HG03103 (cell line): Measurements from ENCODE around the gene TMA7.
"Not testable (repeated sequence)": the region's sequence is repeated elsewhere in the genome, so short reads cannot be mapped to it uniquely, and the experiment has no call there.

Experiments
- ATAC-seq: cut with Tn5 transposase; IDR thresholded peaks from one replicate; pipeline ENCODE4 v1.9.1; 2021; ENCODE audit warnings: low read depth; ENCODE audit not compliant: unreplicated experiment

The TMA7 gene

DNA sequence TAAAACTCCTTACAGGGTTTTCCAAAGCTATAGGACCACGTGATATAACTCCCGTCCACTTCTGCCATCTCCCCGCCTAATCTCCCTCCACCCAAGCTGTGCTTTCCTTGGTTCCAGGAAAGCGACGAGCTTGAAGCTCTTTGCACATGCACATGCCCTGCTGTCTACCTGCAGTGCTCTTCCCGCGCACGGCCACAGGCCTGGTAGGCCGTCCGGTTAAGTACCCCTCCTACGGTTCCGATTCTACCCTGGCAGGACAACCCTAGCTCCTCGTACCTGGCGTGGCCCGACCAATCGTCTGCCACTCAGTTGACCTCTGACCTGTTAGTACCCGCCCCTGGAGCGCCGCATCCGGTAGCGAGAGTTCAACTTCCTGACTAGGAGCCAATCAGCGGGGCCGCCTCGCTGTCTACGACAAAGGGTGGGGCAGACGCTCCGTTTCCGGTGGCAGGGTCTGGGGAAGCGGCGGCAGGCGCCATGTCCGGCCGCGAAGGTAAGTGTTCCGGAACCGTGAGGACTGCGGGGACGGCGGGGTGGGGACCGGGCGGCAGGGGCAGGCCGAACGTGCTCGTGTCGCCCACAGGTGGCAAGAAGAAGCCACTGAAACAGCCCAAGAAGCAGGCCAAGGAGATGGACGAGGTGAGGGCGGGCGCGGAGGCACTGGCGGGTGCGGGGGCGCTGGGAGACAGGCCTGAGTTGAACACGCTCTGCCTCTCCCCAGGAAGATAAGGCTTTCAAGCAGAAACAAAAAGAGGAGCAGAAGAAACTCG lies at the start of gene TMA7, which contains the start of gene CCDC51:
Gene TMA7, plus strand, starts transcription at position 438 of the 770 bp plus-strand sequence. Its CDS starts 40 bp downstream, at position 478.
Gene CCDC51, minus strand, starts transcription at position 300 of the 770 bp plus-strand sequence. CDS start 4,991 bp downstream, outside the sequence.
- peak; percentile 91 for ATAC-seq

DNA sequence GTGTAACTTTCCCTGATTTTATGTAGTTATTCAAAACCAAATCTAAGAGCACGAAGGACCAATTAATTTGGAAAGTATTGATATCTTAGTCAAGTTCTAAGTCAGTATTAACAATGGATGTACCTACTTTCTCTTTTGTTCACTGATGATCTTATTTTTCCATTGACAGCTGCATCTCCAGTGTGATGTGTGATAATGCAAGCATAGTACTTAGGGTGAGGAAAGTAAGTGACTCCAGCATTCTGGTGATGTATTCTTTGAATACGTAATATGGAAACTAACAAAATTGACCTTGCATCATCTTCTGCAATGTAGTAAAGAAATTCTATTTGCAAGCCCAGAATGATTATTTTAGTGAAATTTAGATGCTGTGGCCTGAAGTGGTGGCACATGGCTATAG lies 45.7 kb upstream of the TMA7 start:
- no peak for ATAC-seq

DNA sequence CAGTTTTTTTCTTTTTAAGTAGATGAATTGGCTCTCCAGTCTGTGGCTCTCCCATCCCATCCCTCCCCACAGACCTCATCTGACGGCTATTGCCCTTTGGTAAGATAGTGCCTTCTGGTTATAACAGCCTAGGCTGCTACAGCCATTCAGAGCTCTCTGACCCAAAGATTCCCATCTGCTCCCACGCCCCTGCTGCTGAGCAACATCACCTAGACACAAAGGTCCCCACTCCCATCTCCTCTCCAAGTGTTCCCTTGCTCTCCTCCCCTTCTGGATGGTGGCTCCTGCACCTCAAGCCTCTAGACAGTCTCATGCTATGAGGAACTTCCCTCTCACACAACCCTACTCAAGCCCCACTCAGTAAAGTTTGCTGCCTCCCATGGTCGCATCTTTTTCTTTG lies 44.3 kb upstream of the TMA7 start:
- no peak for ATAC-seq

DNA sequence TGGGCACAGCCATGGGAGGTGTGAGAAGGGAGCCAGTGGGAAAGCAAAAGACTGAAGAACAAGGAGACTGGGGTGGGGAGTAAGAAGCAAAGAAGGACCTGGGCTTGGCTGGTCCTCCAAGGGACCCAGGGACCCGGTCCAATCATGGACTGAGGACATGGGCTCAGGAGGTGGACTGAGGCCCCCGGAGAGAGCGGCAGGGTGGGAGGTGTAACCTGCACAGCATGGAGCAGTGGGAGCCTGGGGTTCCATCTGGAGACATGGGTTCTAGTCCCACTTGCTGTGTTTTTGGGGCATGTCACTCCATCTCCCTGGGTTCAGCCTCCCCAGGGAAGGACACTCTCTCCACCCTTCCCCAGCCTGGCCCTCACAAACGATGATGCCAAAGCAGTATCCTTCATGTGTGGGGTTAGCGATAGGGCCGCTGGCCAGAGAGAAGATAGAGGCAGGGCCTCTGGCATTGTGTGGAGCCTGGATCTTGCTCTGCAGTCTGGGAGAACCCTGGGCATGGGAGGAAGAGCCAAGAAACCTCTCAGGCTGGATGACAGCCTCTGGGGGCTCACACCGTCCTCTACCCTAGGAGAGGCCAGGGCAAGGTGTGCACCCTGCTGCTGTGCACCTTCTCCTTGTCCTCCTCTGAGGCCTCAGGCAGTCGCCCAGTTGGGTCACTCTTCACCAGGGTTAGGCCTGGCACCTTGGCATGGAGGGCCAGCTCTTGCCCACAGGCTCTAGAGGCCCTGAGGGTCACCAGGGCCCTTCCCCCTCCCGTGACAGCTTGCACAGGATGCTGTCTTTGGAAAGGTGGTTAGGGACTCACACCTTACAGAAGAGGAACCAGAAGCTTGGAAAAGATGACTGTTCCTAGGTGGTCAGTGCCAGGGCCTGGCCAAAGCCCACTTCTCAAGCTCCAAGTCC lies 42.0 kb upstream of the TMA7 start:
- no peak for ATAC-seq

DNA sequence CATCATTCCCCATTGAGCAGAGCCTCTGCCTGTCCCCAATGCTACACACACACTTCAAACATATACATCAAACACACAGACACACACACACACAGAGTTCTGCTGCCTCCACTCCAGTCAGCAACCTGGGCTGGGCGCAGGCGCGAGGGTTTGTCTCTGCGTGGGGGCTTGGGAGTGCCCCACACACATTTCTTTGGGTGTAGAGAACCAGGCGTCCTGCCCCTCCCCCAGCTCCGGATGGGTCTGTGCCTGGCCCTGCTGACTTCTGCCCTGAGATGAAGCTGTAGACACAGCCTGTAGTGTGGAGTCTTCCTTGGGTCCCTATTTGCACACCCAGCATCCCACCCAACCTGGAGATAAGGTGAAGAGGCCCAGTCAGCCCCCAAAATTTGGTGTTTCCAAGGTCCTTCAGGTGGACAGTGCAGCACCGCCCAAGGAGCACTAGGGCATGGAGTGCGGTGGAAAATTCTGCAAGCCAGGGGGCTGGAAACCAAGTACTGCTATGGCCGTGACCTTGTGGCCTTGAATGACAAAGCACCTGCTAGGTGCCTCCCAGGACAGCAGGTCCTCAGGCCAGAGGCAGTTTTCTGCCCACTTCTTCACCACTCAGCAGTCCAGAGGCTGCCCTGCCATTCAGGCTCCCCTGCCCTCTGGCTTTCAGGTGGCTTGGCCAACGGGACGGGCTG lies 41.2 kb upstream of the TMA7 start:
- no peak for ATAC-seq

DNA sequence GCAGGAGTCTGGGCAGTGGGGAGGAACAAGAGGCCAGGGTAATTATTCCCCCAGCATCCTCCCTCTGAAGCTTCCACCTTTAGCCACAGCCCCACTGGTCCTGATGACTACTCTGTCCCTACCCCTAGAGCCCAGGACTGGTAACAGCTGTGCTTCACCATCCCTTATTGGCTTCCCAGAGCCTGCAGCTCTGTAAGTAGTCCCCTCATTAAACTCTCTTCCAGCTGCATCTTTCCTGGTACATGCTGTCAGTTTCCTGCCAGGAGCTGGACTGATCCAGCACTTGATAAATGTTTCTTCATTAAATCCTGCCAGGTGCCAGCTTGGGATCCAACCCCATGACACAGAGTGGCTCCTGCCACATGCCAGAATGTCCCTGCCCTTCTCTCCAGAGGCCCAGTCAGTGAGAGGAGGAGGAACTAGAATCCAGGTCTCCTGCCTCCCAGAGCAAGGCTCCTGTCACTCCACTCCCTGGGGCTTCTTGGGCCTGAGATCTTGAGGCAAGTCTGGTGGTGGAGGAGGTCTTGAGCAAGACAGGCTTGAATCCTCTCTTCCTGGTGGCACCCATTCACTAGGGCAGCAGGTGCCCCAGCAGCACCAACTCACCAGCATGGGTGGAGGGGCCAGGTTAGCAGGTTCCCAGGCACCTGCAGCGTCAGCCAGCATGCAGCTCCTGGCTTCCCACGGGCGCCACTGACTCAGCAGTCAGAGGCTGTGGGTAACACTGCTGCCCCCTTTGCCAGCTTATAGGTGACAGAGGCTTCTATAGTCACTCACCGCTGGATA lies 40.5 kb upstream of the TMA7 start:
- no peak for ATAC-seq

DNA sequence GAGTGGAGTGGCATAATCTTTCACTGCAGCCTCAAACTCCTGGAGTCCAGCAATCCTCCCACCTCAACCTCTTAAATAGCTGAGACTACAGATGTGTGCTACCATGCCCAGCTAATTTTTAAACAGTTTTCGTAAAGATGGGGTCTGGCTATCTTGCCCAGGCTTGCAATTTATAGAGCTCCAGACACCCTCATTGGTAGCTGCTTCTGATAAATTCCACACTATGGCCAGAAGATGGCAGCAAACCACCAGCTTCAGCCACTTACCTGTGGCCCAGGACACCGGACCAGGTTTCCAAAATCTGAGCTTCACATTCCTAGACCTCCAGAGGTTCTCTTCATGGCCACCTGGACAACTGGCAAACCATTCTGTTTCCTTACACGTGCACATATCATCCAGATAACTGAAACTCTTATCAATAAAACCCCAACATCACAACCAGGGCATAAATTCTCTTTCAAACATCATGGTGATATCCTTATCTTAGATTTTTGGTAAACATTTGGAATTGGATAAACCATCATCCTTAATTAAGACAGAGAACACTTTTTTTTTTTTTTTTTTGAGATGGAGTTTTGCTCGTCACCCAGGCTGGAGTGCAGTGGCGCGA lies 39.1 kb upstream of the TMA7 start:
- no peak for ATAC-seq

DNA sequence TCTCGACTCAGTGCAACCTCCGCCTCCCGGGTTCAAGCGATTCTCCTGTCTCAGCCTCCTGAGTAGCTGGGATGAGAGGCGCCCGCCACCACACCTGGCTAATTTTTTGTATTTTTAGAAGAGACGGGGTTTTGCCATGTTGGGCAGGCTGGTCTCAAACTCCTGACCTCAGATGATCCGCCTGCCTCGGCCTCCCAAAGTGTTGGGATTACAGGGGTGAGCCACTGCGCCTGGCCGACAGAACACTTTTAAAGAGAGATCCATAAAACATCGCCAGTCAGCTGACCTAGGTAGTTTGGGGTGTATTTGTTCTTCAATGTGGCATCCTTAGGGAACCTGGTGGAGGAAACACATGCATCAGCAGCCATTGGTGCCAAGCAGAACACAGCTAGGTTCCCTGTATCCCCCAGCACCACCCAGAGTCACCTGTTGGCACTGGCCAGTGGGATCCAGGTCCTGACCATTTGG lies 38.6 kb upstream of the TMA7 start:
- ATAC-seq = not testable (repeated sequence)

DNA sequence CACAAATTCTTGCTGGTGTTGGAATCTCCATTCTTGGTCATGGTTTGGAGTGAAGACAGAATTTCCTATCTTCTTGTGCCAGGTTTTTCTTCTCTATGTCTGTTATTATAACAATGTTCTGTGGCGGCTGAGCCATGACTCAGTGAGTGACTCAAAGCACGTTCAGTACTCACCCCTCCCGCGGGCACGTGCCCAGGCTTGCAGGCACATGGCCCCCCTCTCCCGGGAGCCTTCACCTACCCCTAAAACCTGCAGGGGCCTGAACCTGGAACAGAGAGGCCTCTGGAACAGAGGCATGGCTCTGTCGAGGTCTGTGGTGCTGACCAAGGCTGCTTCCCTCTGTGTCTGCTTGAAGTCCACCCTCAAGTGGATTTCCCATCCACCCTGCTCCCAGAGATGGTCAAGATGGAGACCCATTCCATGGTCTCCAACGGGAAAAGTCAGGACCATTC lies 37.8 kb upstream of the TMA7 start:
- ATAC-seq = no peak

DNA sequence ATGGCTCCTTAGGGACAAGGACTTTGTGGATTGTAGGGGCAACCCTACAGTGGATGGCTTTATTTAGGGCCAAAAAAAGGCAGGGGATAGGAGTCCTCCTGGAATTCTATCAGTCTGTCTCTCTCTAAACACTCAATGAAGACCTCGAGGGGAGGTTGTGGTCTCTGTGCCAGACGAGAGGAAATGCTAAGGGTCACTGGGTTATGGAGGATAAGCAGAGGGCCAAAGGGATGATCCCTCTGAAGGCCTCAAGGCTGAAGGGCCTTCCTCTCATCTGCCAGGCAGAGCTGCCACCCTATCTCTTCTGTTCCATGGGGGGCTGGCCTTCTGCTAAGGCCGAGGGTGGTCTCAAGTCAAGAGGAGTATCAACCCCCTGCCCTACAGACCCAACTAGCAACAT lies 37.1 kb upstream of the TMA7 start:
- ATAC-seq = no peak

DNA sequence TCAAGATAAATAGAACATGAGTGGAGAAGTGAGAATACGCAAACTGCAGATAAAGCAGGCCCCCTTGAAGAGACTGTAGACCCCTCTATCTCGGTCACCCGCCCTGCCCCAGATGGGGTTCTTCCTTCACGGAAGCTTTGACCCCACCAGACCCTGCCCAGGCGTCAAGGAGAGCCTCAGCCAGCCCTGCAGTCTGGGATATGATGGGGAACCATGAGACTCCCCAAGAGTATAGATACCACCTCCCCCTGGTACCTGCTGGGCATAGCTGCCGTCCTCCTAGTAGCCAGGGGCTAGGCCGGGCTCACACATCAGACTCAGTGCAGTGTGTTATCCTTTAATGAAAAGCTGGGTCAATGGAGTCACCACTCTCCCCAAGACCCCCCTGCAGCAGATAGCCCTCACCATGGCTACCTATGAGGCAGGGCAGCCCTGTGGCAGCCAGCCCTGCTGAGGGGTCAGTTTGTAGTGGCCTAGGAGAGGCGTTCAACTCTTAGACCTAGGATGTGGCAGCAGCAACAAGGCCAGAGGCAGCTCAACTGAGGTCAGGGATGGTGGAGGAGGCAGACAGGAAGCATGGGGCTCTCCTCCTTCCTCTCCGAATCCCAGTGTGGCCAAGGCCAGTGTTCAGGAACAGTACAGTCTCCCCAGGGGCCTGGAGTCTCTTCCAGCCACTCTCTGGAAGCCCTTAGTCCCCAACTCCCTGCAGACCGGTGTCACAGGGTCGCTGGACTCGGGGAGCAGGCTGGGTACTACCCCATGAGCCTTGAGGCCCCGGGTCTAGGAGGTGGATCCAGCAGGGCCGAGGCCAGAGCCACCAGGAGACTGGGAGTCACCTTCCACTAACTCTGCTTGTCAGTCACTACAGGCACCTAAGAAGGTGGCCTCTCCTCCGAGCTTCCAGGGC lies 36.3 kb upstream of the TMA7 start:
- no peak for ATAC-seq

DNA sequence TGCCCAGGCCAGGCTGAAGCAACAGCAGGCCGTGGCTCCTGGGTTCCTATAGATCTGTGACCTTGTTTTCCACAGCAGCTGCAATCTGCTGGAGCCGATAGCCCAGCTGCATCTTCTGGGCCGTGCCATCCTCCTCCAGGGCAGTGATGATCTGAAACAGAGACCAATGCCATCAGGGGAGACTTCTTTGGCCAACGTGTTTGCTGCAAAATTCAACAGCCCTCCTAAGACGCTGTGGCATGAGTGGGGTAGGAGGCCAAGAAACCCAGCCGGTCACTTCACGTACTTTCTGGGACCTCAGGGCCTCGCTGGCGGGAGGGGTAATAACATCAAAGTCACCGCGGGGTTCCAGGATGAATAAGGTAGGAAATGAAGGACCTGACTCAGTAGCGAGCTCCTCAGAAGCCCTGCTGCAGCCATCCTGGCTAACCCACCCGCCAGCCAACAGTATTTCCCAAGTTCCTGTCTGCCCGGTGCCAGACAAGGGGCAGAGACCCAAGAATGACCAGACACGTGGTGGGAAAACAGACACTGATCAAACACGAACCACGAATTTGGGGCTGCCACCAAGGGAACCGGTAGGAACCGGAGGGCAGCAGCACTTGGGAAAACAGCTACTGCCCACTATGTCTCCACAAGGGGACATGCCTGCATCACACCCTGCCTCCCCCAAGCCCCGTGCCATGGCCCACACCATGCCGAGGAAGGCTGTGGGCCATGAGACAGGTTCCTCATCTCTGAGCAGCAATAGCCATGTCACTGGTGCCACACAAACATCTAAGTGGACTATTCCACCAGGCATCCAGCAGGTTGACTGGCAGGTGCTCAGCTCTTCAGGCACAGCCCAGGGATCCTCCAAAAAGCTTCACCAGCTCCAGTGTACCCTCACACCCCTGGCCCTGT lies 35.4 kb upstream of the TMA7 start:
- no peak for ATAC-seq

DNA sequence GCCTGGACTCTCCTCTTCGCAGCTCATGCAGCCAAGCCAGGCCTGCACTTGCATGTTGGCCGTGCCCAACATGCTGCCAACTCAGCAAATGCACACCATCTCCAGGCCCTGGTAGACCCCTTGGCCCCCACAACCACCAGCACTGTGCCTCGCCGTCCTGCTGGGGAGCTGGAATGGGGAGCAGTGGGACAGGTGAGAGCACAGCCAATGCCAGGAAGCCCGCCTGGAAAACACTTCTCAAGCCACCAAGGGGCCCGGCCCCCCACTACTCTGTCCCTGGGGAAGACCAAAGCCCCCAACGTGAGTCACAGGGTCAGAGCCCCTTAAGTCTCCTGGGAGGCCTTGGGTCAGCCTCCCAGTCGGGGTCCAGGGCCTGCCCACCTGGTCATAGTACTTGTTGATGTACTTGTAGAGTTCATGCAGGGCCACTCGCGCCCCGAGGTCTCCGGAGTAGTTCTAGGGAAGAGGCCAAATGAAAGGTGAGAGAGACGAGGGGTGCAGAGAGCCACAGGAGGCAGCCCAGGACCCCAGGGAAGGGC lies 34.6 kb upstream of the TMA7 start:
- ATAC-seq = no peak

DNA sequence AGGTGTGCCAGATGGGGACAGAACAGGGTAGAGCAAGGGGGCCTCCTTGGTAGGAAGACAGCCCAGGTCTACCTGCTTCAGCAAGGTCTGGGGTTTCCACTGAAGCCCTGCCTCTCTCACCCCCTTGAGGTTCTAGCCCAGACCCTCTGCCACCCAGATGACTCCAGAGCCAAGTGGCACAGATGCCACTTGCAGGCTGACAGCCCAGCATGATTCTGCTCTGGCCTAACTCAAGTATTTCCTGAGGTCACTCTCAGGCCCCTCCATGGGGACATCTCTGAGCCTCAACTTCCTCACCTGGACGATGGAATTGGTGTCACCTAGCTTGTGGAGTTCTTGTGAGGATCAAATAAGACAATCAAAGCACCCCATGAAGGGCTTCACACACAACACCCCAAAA lies 34.1 kb upstream of the TMA7 start:
- no peak for ATAC-seq

DNA sequence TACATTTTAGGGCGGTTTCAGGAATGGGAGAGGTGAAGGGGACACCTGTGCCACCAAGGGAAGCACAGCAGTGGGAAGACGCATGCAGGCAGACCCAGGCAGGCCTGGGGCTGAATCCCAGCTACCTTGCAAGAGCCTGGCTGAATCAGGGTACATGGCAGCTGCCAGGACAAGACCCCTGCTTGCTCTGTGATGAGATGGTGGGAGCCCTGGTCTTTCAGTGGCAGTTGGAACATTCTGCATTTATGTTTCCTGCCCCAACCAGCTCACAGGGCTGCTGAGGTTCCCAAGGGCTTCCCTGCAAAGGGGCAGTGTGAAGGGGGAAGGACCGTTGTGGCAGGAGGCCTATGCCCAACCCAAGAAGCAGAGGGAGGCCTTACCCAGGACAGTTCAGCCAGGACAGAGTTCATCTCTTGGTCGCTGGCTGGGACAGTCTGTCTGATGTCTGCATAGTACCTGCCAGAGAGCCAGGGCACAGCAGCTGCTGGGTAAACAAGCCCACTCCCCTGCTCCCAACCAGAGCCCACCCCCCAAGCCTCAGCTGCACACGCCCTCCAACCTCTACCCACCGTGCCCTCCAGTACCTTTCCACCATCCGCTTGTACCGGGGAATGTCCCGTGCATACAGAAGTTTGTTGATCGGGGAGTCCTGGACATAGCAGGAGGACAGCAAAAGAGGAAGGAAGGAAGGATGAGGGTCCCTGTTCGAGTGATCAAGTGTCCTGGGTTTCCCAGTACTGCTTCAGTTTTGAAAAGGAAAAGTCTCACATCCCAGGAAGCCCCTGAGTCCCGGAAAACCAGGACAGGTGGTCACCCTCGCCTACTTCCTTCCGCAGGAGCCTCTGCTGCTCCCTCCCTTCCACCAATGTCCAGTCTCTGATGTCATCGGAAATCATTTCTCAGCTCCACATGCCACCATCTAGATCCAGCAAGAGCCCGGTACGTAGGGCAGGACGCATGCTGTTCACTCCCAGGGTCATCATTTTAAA lies 33.3 kb upstream of the TMA7 start:
- ATAC-seq = no peak

DNA sequence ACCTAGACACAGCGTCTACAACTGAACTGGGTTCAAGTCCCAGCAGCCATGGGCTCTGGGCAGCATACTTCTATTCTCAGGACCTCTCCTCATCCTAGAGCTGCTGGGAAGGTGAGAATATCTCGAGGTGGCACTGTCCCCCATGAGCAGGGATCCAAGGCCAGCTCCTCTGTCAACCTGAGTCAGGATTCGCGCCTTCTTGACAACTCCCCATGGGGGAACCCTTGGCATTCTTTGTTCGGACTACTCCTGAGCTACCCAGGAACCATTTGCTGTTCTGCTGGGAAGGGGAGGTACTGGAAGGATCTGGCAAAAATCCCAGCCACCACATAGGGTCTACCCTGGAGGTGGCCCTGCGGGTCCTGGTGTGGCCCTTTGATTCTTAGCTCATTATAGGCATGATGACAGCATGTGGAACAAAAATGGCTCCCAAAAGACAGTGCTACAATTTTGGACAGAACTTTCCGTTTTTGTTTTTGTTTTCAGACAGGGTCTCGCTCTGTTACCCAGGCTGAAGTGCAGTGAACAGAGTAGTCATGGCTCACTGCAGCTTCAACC lies 32.4 kb upstream of the TMA7 start:
- ATAC-seq = no peak
